ENCODE data around the gene EFCAB13. TPM values are rescaled to one million over a fixed set of nuclear protein-coding genes. Genes with fewer than 3 reads are reported as not detected.
"Not testable (repeated sequence)": the region's sequence is repeated elsewhere in the genome, so short reads cannot be mapped to it uniquely, and the experiment has no call there.

Gene EFCAB13
- total and polyA plus RNA-seq, 2 donors (not counting 1 experiment from before 2014, with no cell fraction given) = 1.3 to 9.2 TPM

- Histone ChIP-seq H3K27me3 (ENCODE audit: control insufficient read depth, insufficient read depth, low read length) (no peaks in the 10 kb centered on the region), H3K4me1 (ENCODE audit: control insufficient read depth, extremely low read depth, insufficient read depth, low read length) (no peaks in the 10 kb centered on the region), H3K36me3 (ENCODE audit: control insufficient read depth, insufficient read depth, low read length) (no peaks in the 10 kb centered on the region), H3K9ac (ENCODE audit: insufficient read depth, low read length) (no peak overlapping the region), H3K4me3 (replicated peaks in 1 of 4; ENCODE audit: control extremely low read depth in 1 of 4, insufficient read depth in 1 of 4, low read depth in 3 of 4, low read length in 4 of 4) (no peak overlapping the region), H2AFZ (ENCODE audit: low read length) (no peak overlapping the region), H4K20me1 (ENCODE audit: control insufficient read depth, extremely low read depth, insufficient read depth, low read length) (no peaks in the 10 kb centered on the region), H3K9me3 (ENCODE audit: control insufficient read depth, insufficient read depth, low read depth, low read length) (no peaks in the 10 kb centered on the region), H3K4me2 (ENCODE audit: extremely low read depth, insufficient read depth, low read length) (no peak overlapping the region), H3K27ac (ENCODE audit: insufficient read depth, low read length) (no peak overlapping the region), H3K79me2 (ENCODE audit: control insufficient read depth, insufficient read depth, low read length) (no peaks in the 10 kb centered on the region)
- no peak for DNase-seq (ENCODE audit: low read depth in 2 of 2)
- TF ChIP-seq CTCF (conservative IDR thresholded peaks at IDR 0.05 in 1 of 2, IDR thresholded peaks at IDR 0.05 in 1 of 2; ENCODE audit: low read depth in 1 of 2, low read length in 2 of 2) (no peak), EZH2 (IDR thresholded peaks at IDR 0.05; ENCODE audit: low read length, missing control alignments) (no peak)
These were observed 49.2 kb downstream of the EFCAB13 start for GRCh38 chr17:47373002-47373401.

DNA sequence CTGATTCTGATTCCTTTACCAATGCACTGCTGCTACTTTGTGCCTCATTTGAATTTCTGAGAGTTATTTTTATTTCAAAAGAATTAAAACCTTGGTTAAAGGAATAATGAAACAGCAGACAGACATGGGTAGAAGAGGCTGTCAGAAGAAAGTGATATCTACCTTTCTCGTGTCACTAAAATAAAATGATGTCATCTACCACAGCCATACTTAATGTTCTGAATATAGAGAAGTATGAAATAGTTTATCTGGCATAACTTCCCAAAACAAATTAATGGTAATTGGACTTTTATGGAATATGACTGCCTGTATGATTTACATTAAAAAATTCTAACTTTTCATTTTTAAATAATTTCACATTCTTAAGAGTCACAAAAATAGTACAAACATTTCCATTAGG is 52.5 kb downstream of the EFCAB13 start:
- H2AFZ ChIP-seq (ENCODE audit: low read length) = no peak overlapping the region
- no peaks in the 10 kb centered on the region for H3K36me3 ChIP-seq (ENCODE audit: control insufficient read depth, insufficient read depth, low read length)
- H3K4me3 ChIP-seq (replicated peaks in 1 of 4; ENCODE audit: control extremely low read depth in 1 of 4, insufficient read depth in 1 of 4, low read depth in 3 of 4, low read length in 4 of 4) = no peak overlapping the region
- H3K4me1 ChIP-seq (ENCODE audit: control insufficient read depth, extremely low read depth, insufficient read depth, low read length) = no peaks in the 10 kb centered on the region
- no peak for TF ChIP-seq EZH2 (IDR thresholded peaks at IDR 0.05; ENCODE audit: low read length, missing control alignments)
- no peak for TF ChIP-seq CTCF (conservative IDR thresholded peaks at IDR 0.05 in 1 of 2, IDR thresholded peaks at IDR 0.05 in 1 of 2; ENCODE audit: low read depth in 1 of 2, low read length in 2 of 2)
- H4K20me1 ChIP-seq (ENCODE audit: control insufficient read depth, extremely low read depth, insufficient read depth, low read length) = no peaks in the 10 kb centered on the region
- H3K79me2 ChIP-seq (ENCODE audit: control insufficient read depth, insufficient read depth, low read length) = no peaks in the 10 kb centered on the region
- no peak overlapping the region for H3K4me2 ChIP-seq (ENCODE audit: extremely low read depth, insufficient read depth, low read length)
- H3K9me3 ChIP-seq (ENCODE audit: control insufficient read depth, insufficient read depth, low read depth, low read length) = no peaks in the 10 kb centered on the region
- no peaks in the 10 kb centered on the region for H3K27me3 ChIP-seq (ENCODE audit: control insufficient read depth, insufficient read depth, low read length)
- no peak for DNase-seq (ENCODE audit: low read depth in 2 of 2)
- H3K9ac ChIP-seq (ENCODE audit: insufficient read depth, low read length) = no peak overlapping the region
- H3K27ac ChIP-seq (ENCODE audit: insufficient read depth, low read length) = no peak overlapping the region

- Histone ChIP-seq H2AFZ (ENCODE audit: low read length) (no peak overlapping the region), H3K36me3 (ENCODE audit: control insufficient read depth, insufficient read depth, low read length) (no peaks in the 10 kb centered on the region), H3K27me3 (ENCODE audit: control insufficient read depth, insufficient read depth, low read length) (no peaks in the 10 kb centered on the region), H3K9me3 (ENCODE audit: control insufficient read depth, insufficient read depth, low read depth, low read length) (no peaks in the 10 kb centered on the region), H3K27ac (ENCODE audit: insufficient read depth, low read length) (no peak overlapping the region), H3K4me1 (ENCODE audit: control insufficient read depth, extremely low read depth, insufficient read depth, low read length) (no peaks in the 10 kb centered on the region), H3K4me2 (ENCODE audit: extremely low read depth, insufficient read depth, low read length) (no peak overlapping the region), H4K20me1 (ENCODE audit: control insufficient read depth, extremely low read depth, insufficient read depth, low read length) (no peaks in the 10 kb centered on the region), H3K9ac (ENCODE audit: insufficient read depth, low read length) (no peak overlapping the region), H3K4me3 (replicated peaks in 1 of 4; ENCODE audit: control extremely low read depth in 1 of 4, insufficient read depth in 1 of 4, low read depth in 3 of 4, low read length in 4 of 4) (no peak overlapping the region), H3K79me2 (ENCODE audit: control insufficient read depth, insufficient read depth, low read length) (no peaks in the 10 kb centered on the region)
- TF ChIP-seq EZH2 (IDR thresholded peaks at IDR 0.05; ENCODE audit: low read length, missing control alignments) = no peak
- TF ChIP-seq CTCF (conservative IDR thresholded peaks at IDR 0.05 in 1 of 2, IDR thresholded peaks at IDR 0.05 in 1 of 2; ENCODE audit: low read depth in 1 of 2, low read length in 2 of 2) = no peak
- no peak for DNase-seq (ENCODE audit: low read depth in 2 of 2)
These were observed 65.1 kb downstream of the EFCAB13 start for GRCh38 chr17:47388825-47389224.

DNA sequence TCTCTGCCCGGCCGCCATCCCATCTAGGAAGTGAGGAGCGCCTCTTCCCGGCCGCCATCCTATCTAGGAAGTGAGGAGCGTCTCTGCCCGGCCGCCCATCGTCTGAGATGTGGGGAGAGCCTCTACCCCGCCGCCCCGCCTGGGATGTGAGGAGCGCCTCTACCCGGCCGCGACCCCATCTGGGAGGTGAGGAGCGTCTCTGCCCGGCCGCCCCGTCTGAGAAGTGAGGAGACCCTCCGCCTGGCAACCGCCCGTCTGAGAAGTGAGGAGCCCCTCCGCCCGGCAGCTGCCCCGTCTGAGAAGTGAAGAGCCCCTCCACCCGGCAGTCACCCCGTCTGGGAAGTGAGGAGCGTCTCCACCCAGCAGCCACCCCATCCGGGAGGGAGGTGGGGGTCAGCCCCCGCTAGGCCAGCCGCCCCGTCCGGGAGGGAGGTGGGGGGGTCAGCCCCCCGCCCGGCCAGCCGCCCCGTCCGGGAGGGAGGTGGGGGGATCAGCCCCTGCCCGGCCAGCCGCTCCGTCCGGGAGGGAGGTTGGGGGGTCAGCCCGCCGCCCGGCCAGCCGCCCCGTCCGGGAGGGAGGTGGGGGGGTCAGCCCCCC is 73.9 kb downstream of the EFCAB13 start:
- H3K4me1 ChIP-seq (ENCODE audit: control insufficient read depth, extremely low read depth, insufficient read depth, low read length); H3K79me2 ChIP-seq (ENCODE audit: control insufficient read depth, insufficient read depth, low read length); H4K20me1 ChIP-seq (ENCODE audit: control insufficient read depth, extremely low read depth, insufficient read depth, low read length); H3K36me3 ChIP-seq (ENCODE audit: control insufficient read depth, insufficient read depth, low read length); DNase-seq (ENCODE audit: low read depth in 2 of 2); H3K27ac ChIP-seq (ENCODE audit: insufficient read depth, low read length); H3K4me3 ChIP-seq (replicated peaks in 1 of 4; ENCODE audit: control extremely low read depth in 1 of 4, insufficient read depth in 1 of 4, low read depth in 3 of 4, low read length in 4 of 4); H3K9me3 ChIP-seq (ENCODE audit: control insufficient read depth, insufficient read depth, low read depth, low read length); H3K9ac ChIP-seq (ENCODE audit: insufficient read depth, low read length); H3K27me3 ChIP-seq (ENCODE audit: control insufficient read depth, insufficient read depth, low read length); H3K4me2 ChIP-seq (ENCODE audit: extremely low read depth, insufficient read depth, low read length); H2AFZ ChIP-seq (ENCODE audit: low read length): not testable (repeated sequence)

Data from fibroblast of lung (primary cell).